Activated T-cell treated with anti-CD3 and anti-CD28 coated beads for 1 hour (primary cell): Measurements from ENCODE around the gene N4BP3.

Experiments used
- DNase-seq: peaks from one replicate; pipeline ENCODE4 v3.0.0-alpha.2; 2020; ENCODE audit warnings: low read depth

Gene N4BP3

DNA sequence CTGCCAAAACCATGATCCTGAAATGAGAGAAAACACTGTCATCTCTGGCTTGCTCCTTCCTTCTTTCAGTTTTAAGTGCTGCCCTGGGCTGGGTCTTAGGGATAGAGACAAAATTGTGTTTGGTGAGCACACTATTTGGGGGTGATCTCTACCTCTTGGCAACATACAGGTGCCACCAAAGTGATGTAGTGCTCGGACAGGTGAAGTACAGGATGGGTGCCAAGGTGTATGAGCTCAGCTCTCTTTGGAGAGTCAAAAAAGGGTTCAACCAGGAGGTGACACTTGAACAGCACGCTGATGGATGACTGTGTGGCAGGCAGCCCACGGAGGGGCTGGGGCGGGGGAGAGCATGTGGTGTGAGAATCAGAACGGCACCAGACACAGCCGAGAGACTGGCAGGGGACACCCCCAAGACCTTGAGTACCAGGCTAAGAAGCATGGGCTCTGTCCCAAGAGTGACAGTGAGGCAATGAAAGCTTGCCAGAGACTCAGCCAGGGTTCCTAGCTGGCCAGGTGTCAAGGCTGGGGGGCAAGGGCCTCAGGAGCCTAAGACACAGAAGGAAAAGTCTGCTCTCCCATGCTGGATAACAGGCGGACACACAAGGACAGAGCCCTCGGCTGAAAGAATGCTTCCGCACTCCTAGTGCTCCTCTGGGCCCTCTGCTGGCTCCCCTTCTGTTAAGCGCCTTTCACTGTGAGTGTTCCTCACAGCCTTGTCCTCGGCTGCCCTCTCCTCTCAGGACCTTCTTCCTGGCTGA lies 37.8 kb downstream of the N4BP3 start:
- DNase-seq = no peak

DNA sequence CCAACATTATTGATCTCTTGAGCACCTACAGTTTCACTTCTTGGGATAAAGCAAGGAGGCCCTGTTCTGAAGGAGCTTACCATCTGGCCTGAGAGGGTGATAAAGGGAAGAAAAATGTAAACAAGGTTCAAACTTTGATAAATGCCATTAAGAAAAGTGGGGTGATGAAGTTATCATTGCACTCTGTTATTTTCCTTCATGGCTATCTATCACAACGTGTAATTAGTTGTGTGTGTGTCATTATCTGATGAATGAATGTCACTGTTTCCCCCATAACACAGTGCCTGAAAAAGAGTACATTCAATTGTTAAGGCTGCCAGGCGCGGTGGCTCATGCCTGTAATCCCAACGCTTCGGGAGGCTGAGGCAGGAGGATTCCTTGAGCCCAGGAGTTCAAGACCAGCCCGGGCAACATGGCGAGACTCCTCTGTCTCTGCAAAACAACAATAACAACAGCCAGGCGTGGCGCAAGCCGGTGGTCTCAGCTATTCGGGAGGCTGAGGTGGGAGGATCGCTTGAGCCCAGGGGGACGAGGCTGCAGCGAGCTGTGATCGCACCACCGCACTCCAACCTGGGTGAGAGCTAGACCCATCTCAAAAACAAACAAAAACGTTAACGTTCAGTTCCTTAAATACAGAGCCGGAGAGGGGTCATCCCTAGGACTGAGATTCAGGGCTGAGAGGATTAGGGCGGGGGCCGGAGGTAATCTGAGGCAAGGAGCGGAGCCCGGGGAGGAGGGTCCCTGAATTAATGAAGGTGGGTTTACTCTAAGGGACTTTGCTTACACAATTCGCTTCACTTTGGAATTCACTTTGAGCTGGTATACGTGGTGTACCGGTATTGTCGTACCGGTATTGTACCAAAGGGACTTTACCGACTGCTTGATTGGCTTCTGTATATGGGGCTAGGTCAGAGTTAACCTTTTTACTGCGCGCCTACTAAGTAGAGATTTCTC lies 39.4 kb downstream of the N4BP3 start:
- no peak for DNase-seq

GRCh38 chr5:178153530-178154340 lies 40.4 kb downstream of the N4BP3 start, which contains the start of gene NHP2:
NHP2 (minus strand) TSS chr5:178153885; CDS start chr5:178153817, 68 bp downstream.
- DNase-seq = peak; percentile 94

DNA sequence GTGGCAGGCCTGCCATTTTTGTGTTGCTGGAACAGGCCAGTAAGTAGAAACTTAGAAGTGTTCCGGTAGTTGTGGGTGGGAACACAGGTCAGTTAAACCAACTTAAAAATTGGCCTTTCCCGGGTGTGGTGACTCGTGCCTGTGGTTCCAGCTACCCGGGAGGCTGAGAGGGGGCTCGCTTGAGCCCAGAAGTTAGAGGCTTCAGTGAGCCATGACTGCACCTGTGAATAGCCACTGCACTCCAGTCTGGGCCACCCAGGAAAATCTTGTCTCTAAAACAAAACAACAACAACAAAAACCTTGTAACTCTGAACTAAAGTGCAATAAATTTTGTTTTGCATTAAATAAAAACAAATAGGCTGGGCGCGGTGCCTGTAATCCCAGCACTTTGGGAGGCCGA lies 41.7 kb downstream of the N4BP3 start:
- no peak for DNase-seq

- DNase-seq = no peak
These were observed 46.8 kb downstream of the N4BP3 start for GRCh38 chr5:178160176-178160575.

DNA sequence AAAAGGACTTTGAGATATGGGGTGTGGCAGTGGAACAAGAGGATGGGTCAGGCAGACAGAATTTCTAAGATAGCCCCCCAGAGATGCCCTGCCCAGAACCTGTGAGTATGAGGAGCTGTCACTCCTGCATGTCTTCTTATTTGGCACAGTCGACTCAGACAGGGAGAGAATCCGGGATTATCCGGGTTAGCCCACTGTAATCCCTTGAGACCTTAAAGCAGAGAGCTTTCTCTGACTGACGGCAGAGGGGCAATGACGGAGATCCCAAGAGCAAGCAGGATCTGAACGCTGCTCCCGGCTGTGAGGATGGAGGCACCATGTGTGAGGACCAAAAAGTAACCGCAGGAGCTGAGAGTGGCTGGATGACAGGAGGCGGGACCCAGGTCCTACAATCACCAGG lies 49.1 kb downstream of the N4BP3 start:
- no peak for DNase-seq

- peak; percentile 95 for DNase-seq
These were observed 50.7 kb downstream of the N4BP3 start for GRCh38 chr5:178163772-178164735.

DNA sequence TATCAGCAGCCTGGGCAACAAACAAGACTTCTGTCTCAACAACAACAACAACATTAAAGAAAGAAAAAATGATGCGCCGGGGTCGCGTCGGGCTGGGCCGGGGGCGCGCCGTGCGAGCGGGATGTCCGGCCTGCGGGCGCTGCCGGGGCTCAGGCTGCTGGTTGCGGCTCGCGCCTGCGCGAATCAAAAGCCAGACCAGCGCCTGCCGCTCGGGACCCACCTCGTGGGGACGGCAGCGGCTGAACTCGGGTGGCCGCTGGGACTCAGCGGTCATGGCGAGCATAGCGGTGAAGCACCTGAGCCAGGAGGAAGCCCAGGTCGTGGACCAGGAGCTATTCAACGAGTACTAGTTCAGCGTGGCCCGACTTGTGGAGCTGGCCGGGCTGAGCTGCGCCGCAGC lies 52.2 kb downstream of the N4BP3 start:
- no peak for DNase-seq

DNA sequence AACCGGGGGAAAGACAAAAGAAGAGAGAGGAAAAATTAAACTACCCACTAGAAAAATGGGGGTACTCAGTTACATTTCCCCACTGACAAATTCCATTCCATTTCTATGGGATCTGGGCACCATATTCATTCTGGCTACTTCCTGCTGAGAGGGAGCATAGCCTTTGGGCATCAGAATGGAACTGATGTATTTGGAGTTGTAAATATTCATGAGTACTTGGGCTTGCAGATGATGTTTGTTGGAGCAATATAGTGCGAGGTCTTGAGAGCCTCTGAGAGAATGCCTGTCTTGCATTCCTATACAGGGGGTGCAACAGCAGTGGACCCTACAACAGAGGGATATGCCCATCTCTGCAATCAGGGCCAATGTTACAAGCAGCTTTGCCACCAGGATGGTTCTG lies 57.1 kb downstream of the N4BP3 start:
- no peak for DNase-seq

DNA sequence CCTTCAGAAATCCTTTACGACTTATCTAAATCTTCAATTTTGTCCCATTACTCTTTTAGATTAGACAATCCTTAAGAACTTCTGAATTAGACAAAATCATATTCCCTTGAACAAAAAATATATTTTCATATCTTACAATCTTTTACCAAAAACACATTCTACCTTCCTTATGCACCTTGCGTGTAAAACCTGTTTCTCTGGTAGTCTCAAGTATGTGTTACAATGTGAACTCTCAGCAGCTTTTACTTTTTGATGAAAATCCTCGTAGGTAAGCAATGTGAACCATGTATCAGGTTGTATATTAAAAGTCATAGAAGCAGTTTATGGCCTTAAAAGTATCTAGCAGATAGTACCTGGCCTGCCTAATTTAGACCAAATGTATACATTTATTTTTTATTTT lies 61.1 kb downstream of the N4BP3 start:
- DNase-seq = no peak
